Measurements from ENCODE around the gene CEP83. TPM values are rescaled to one million over a fixed set of nuclear protein-coding genes. Genes with fewer than 3 reads are reported as not detected.
A peak's percentile ranks its signal among the peaks of the same experiment; 100 is the strongest.

The CEP83 gene
- total RNA-seq, 1 donor from 2014 or later = 23.6 TPM

DNA sequence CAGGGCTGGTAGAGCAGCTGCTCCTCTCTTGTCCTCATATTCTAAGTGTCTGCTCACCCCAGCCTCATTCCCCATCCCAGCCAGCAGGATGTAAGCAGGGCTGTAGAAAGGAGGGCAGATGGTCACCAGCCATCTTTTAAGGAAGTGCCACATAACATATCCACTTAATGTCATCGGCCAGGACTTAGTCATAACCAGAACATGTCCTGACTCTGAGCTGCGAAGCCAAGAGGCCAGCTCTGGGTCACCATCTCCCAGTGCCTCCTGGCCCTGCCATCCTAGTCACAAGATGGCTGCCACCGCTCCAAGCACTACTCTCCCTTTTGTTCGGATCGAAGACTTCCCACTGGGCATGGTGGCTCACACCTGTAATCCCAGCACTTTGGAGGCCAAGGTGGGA, 187.4 kb downstream of the CEP83 start:
- intact Hi-C loops (cut with DNase I) = no loop called here
- Histone ChIP-seq H3K4me1 (no peaks in the 10 kb centered on the region), H3K27me3 (no peaks in the 10 kb centered on the region), H3K4me3 (no peak overlapping the region), H3K27ac (no peak overlapping the region), H3K9me3 (no peaks in the 10 kb centered on the region), H3K36me3 (no peaks in the 10 kb centered on the region)
- TF ChIP-seq, protein P1, sequence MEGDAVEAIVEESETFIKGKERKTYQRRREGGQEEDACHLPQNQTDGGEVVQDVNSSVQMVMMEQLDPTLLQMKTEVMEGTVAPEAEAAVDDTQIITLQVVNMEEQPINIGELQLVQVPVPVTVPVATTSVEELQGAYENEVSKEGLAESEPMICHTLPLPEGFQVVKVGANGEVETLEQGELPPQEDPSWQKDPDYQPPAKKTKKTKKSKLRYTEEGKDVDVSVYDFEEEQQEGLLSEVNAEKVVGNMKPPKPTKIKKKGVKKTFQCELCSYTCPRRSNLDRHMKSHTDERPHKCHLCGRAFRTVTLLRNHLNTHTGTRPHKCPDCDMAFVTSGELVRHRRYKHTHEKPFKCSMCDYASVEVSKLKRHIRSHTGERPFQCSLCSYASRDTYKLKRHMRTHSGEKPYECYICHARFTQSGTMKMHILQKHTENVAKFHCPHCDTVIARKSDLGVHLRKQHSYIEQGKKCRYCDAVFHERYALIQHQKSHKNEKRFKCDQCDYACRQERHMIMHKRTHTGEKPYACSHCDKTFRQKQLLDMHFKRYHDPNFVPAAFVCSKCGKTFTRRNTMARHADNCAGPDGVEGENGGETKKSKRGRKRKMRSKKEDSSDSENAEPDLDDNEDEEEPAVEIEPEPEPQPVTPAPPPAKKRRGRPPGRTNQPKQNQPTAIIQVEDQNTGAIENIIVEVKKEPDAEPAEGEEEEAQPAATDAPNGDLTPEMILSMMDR (IDR thresholded peaks at IDR 0.05) = no peak
- DNase-seq (ENCODE audit: low spot score in 2 of 2) = no peak

- no peak for DNase-seq (ENCODE audit: low spot score in 2 of 2)
- Histone ChIP-seq H3K27ac (no peak overlapping the region), H3K36me3 (no peaks in the 10 kb centered on the region), H3K4me3 (no peak overlapping the region), H3K9me3 (no peaks in the 10 kb centered on the region), H3K27me3 (no peaks in the 10 kb centered on the region), H3K4me1 (no peaks in the 10 kb centered on the region)
- intact Hi-C loops (cut with DNase I) = no loop called here
- TF ChIP-seq, protein P1 (IDR thresholded peaks at IDR 0.05) = no peak
These were observed 188.3 kb downstream of the CEP83 start for GRCh38 chr12:94271351-94271750.

- no peaks in the 10 kb centered on the region for H3K36me3 ChIP-seq
- H3K27me3 ChIP-seq = no peaks in the 10 kb centered on the region
- no peak overlapping the region for H3K4me3 ChIP-seq
- DNase-seq (ENCODE audit: low spot score in 2 of 2) = no peak
- no peaks in the 10 kb centered on the region for H3K4me1 ChIP-seq
- no peak overlapping the region for H3K27ac ChIP-seq
- no peaks in the 10 kb centered on the region for H3K9me3 ChIP-seq
- intact Hi-C loops (cut with DNase I) = no loop called here
- TF ChIP-seq, protein P1 (IDR thresholded peaks at IDR 0.05) = no peak
These were observed 190.2 kb downstream of the CEP83 start for GRCh38 chr12:94269316-94269999.

GRCh38 chr12:94267921-94268471, 191.7 kb downstream of the CEP83 start:
- DNase-seq (ENCODE audit: low spot score in 2 of 2) = no peak
- H3K27ac ChIP-seq = no peak overlapping the region
- intact Hi-C loops (cut with DNase I) = no loop called here
- no peaks in the 10 kb centered on the region for H3K36me3 ChIP-seq
- no peaks in the 10 kb centered on the region for H3K9me3 ChIP-seq
- TF ChIP-seq, protein P1 (IDR thresholded peaks at IDR 0.05) = no peak
- H3K4me1 ChIP-seq = peaks cover 0 to 3% of the 10 kb centered on the region in 2 donors
- H3K27me3 ChIP-seq = no peaks in the 10 kb centered on the region
- no peak overlapping the region for H3K4me3 ChIP-seq

- Histone ChIP-seq H3K27ac (peak overlapping the region in 1 of 2 donors; percentile 54), H3K4me3 (no peak overlapping the region), H3K4me1 (peaks cover 0 to 6% of the 10 kb centered on the region in 2 donors), H3K36me3 (no peaks in the 10 kb centered on the region), H3K27me3 (no peaks in the 10 kb centered on the region), H3K9me3 (no peaks in the 10 kb centered on the region)
- DNase-seq (ENCODE audit: low spot score in 2 of 2) = no peak
- TF ChIP-seq, protein P1 (IDR thresholded peaks at IDR 0.05) = no peak
- intact Hi-C loops (cut with DNase I) = no loop called here
These were observed 192.2 kb downstream of the CEP83 start for GRCh38 chr12:94267537-94267872.

All from ascending aorta (tissue), 2 donors.